IPS-11a (cell line): Measurements from ENCODE around the gene ENAH.
"Not testable (repeated sequence)": the region's sequence is repeated elsewhere in the genome, so short reads cannot be mapped to it uniquely, and the experiment has no call there.

Source experiments
- H3K4me3 ChIP-seq: one replicate; pipeline ENCODE4 v1.5.1; 2013; ENCODE audit warnings: low read depth, low read length, control low read depth

Gene ENAH

DNA sequence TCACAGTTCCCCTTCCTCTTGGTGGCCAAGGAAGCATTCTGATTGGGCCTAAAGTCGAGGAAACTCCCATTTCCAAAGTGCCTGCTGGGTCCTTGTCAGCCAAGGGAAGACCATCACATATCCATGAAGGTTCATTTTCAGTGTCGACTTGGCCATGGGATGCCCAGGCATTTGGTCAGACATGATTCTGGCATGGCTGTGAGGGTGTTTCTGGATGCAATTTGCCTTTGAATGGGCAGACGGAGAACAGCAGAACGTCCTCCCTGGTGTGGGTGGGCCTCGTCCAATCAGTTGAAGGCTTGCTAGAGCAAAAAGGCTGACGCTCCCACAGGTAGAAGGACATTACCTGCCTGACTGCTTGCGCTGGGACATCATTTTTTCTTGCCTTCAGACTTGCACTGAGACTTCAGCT lies 176.8 kb downstream of the ENAH start:
- no peak overlapping the region for H3K4me3 ChIP-seq

DNA sequence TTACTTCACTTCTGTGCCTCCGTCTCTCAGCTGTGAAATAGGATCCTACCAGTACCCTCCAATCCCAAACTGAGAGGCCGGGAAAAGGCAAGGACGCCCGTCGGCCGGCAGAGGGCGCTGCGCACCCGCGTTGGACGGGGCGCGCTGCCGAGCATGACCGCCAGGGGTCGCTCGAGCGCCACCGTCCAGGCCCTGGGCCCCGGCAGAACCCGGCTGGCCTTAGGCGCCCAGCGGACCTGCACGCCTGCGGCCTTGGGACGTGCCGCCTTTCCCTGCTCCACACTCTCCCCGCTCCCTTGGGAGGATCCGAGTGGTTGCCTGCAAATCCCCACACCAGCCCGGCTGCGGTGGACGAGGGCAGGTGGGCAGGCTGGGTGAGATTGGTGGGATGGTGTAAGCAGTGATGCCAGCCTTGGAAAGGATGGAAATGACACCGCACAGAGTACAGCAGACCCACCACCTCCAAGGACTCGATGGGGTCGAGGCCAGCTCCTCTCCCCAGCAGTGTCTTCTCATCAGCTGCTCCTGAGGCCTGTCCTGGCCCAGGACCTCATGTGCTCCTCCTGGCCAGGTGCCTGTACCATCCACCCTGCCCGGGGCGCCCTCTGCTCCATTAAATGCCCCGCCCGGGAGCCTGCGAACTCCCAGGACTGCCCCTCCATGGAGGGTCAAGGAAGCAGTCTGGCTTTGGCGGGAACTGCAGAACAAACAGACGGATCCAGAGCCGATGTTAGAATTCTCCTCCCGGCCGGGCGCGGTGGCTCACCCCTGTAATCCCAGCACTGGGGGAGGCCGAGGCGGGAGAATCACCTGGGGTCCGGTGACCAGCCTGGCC lies 177.7 kb downstream of the ENAH start:
- no peak overlapping the region for H3K4me3 ChIP-seq

DNA sequence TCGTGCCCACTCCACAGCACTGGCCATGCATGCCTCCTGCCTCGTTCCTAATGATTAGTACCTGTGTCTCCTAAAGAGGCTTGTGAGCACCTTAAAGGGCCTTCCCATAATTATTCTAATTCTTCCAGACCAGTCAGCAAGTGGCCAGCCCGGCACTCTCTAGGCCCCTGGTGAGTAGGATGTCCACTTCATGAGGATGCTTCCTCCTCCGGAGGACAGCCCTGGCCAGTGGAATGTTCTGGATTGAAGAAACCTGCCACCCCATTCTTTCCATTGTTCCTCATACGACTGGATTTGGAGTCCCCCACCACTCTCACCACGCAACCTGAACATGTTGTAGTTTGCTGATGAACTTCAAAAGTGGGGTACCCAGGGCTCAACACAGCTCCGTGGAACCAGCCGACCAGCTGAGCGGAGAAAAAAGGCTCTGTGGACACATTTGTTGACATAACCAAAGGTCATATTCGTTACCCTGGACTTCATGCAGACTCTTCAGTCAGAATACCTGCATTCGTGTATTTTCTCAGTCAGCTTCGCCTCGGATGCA lies 178.4 kb downstream of the ENAH start:
- H3K4me3 ChIP-seq = no peak overlapping the region

DNA sequence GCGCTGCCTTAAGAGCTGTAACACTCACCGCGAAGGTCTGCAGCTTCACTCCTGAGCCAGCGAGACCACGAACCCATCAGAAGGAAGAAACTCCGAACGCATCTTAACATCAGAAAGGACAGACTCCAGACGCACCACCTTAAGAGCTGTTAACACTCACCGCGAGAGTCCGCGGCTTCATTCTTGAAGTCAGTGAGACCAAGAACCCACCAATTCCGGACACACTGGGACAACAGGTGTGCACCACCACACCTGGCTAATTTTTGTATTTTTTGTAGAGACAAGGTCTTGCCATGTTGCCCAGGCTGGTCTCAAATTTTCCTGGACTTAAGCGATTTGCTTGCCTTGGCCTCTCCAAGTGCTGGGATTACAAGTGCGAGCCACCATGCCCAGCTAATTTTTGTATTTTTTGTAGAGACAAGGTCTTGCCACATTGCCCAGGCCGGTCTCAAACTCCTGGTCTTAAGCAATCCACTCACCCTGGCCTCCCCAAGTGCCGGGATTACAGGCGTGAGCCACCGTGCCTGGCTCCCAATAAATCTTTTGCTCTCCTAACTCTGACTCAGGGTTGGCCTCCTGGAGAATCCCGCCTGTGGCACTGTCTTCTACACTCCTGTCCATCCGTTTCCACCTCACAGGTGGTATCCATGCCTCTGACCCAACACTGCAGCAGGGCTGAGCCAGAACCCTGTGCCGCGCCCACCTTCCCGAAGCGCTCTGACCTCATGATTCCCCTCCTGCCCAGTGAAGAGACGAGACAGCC lies 179.1 kb downstream of the ENAH start:
- not testable (repeated sequence) for H3K4me3 ChIP-seq

DNA sequence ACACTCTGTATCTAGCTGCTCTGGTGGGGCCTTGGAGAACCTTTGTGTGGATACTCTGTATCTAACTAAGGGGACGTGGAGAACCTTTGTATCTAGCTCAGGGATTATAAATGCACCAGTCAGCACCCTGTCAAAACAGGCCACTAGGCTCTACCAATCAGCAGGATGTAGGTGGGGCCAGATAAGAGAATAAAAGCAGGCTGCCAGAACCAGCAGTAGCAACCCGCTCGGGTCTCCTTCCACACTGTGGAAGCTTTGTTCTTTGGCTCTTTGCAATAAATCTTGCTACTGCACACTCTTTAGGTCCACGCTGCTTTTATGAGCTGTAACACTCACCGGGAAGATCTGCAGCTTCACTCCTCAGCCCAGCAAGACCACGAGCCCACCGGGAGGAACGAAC lies 179.7 kb downstream of the ENAH start:
- H3K4me3 ChIP-seq = not testable (repeated sequence)

DNA sequence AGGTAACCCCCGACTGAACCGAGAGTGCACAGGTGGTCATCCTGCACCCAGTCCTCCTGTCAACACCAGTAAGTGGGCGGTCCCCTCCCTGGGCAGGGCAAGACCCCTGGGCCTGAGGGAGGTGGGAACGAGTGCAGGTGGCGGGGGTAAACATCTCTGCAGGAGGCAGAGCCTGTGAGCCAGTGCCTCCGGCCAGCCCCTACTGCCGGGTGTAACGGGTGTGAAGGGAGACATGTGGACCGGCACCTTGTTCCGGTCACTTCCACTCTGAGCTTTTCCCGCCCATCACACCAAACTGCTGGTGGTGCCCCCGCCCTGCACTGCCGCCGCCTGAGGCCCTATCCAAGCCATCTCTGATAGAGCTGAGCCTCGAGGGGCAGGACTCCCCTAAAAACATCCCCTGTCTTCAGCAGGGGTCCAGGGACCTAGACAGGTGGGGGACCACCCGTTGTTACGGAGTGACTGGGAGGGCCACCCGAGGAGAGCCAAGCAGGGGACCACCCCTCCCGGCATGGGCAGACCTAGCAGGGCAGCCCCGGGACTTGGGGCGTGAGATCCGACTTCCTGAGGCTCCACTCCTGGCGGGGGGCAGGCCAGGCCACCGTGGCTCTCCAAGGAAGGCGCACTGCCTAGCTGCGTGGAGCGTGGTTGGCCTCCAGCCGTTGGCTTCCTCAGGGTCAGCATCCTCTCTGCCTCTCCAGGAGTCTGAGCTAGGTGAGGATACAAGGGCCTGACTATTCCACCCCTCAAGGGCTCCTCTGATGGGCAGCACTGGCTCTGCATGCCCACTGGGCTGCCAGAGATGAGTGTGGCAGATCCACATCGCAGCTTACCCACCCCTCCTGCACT lies 181.2 kb downstream of the ENAH start:
- no peak overlapping the region for H3K4me3 ChIP-seq

DNA sequence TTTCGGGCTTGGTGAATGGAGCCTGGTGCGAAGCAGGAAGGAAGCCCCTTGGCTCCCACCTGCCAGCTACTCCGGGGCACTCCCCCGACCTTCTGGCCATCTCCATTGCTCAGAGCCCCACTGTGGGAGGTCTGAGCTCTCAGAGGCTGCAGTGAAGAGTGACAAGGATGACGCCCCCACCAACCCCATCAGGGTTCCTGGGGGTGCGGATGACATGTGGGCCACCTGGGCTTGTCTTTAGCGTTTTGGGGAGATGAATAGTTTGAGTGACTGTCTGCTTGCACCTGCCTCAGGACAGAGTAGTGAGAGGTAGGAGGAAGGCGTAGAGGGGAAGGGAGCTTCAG lies 181.8 kb downstream of the ENAH start:
- H3K4me3 ChIP-seq = no peak overlapping the region

DNA sequence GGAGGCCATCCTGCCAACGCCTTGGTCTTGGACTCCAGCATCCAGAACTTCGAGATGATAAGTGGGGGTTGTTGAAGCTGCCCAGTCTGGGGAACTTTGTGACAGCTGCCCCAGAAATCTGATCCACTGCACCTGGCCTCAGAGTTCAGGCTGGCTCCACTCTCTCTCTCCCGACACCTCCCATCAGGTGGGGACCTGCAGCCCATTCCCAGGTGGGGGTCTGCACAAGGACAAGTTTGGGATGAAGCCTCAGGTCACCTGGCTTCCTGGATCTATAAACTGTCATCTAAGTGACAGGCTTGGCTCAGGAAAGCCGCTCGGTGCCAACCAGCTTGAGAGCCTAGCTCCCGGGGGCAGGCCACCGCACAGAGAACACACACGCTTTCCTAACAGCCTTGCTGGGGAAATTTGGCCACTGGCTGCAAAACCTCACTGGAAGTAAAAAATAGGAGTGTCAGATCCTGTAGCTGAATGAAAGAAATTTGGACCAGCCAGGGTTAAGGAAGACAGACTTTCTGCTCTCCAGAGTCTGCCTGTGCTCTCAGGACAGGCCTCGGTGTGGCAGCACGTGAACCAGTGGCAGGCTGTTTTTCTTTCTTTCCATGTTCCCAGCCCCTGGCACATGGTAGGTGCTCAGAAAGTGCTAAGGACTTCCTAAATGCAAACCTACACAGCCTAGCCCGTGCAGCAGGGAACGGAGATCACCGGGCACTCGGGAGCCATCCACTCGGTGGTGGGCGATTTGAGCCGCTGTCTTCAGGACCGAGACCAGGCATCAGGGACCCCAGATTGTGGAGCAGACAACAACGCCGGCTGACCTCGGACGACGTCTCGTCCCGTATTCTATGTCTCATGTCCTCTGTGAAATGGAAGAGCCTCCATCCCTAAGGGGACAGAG lies 182.5 kb downstream of the ENAH start:
- H3K4me3 ChIP-seq = no peak overlapping the region

DNA sequence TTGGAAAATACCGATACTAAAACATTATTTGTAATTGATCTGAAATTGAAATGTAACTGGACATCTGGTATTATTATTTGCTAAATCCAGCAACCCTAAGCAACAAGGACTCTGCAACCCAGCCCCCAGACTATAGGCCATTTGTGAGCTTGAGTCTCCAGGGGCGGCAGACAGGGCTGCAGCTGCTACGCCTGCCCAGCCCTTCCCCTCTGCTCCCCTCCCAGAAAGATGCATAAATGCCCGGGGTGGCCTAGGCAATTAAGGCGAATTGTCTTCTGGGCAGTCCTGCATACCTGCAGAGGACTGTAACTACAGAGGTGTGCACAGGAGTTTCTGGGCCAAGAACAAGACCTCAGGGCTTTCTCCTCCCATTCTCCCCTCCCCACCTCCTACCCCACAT lies 183.9 kb downstream of the ENAH start:
- H3K4me3 ChIP-seq = no peak overlapping the region

DNA sequence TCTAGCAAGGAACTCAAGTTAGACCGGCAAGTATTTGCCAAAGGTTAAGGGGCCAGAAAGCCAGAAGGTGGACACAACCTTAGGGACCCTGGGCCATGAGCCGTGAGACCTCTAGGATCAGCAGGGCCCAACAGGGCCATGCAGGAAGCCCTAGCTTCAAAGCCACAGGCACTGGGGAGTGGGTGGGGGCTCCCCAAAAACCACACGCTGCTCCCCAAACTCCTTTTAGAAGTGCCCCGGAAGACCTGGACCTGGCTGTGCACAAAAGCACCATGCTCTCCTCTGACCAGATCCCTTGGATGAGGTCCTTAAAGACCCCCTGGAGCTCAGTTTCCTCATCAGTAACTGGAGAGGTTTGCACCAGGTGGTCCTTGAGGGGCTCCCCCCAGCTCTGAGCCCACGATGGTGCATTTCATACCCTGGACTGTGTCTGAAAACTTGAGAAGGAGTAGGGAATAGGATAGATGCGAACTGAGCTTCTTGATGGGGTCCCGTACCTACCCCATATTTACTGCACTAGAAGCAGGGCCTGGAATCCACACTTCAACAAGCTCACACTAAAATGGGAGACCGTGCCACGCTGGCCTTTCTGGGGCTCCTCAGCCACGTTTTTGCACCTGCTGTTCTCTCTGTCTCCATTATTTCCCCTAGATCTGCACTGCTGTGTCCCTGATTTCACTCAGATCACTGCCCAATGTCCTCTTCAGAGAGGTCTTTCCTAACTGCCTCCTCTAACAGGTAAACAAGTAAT lies 184.5 kb downstream of the ENAH start:
- H3K4me3 ChIP-seq = no peak overlapping the region

DNA sequence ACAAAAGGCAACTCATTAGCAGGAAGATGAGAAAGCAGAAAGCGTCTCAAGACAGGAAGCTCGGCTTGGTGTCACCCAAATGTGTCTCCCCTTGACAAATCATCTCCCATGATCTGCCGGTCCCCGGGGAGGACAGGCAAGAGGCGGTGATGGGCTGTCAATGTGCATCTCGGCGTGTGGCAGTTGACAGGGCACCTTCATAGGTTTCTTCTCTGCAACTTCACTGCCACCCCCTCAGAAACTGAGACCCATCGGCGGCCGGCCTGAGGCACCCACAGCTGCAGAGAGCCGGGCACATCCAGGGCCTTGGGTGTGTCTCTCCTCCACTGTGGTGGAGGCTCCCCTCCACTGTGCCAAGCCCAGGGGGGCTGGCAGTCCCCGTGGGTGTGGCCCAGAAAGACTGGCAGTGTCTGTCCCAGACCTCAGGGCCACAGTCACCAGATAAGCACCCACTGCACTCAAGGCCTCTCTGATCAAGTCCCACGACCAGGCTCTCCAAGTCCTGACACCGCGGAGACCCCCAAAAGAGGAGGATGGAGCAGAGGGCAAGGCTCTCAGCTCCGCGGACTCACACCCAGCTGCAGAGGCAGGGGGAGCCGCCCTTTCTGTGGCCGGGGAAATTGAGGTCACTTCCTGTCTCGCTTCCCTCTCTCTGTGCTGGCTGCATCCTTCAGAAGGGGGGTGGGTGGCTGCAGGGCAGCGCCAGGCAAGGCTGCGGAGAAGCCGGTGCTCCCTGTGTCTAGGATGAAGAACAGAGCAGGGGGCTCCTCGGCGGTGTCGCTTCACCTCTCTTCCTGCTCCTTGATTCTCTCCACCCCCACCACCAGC lies 185.5 kb downstream of the ENAH start:
- H3K4me3 ChIP-seq = no peak overlapping the region

DNA sequence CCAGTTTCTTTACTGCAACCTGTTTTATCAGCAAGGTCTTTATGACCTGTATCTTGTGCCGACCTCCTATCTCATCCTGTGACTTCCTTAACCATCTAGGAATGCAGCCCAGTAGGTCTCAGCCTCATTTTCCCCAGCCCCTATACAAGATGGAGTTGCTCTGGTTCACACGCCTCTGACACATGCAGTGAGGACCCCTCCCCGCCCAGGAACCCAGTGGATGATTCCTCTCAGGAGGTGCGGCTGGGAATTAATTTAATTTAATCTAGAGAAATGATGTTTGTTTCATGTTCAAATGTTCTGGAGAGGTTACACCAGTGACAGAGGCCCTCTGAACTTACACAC lies 186.1 kb downstream of the ENAH start:
- no peak overlapping the region for H3K4me3 ChIP-seq

DNA sequence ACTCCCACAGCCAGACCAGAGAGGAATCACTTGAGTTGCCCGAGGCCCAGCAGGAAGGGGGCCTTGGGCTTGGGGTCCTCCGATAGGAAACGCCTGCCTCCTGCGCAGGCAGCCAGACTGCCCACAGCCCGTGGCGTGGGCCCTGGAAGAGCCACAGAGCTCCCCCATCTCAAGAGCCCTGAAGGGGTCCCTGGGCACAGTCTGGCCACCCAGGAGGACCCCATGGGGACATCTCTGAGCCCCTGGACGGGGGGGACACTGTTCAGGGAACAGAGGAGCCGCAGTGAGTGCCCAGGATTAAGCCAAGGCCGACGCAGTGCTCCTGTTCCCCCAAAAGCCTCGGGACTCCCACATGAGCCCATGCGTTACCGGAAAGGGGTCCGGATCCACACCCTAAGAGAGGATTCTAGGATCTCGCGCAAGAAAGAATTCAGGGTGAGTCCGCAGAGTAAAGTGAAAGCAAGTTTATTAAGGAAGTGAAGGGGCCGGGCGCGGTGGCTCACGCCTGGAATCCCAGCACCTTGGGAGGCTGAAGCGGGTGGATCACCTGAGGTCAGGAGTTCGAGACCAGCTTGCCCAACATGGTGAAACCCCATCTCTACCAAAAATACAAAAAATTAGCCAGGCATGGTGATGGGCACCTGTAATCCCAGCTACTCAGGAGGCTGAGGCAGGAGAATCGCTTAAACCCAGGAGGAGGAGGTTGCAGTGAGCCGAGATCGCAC lies 187.0 kb downstream of the ENAH start:
- H3K4me3 ChIP-seq = no peak overlapping the region

DNA sequence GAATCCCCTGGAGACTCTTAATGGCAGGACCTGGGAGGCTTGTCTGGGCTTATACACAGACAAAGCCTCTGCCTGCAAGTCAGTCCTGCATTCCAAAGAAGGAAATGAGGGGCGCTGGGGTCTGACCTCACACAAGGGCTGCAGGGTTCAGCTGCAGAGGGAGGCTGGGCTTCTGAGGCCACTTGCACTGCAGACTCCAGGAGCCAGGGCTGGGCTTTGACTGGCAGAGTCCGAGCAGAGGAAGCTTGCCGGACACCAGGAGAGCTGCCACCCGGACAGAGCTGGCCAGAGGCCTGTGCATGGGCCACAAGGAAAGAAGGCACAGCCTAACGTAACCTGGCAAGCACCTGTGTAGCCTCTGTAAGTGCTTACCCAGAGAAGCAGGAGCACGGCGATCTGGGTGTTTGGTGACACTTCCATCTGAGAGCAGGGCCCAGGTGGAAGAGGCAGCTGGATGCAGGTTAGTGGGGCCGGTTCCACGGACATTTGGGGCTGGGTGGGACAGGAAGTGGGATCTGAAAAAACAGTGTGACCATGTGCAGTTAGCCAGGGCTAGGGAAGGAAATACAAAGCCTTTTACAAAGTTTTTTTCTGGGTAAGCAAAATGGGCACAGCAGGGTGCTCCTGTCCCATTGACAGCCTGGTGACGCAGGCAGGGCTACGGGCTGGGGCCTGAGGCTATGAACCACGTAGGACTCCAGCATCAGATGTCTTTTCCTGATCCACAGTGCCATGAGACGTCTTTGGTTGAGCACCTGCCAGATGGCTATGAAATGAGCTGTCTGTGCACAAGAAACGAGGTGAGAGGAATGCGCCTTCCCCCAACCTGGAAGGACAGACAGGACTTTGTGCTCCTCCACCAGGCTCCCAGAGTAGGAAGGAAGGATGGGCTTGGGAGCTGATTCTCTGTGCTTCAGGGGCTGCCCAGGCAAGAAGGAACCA lies 187.8 kb downstream of the ENAH start:
- H3K4me3 ChIP-seq = no peak overlapping the region

DNA sequence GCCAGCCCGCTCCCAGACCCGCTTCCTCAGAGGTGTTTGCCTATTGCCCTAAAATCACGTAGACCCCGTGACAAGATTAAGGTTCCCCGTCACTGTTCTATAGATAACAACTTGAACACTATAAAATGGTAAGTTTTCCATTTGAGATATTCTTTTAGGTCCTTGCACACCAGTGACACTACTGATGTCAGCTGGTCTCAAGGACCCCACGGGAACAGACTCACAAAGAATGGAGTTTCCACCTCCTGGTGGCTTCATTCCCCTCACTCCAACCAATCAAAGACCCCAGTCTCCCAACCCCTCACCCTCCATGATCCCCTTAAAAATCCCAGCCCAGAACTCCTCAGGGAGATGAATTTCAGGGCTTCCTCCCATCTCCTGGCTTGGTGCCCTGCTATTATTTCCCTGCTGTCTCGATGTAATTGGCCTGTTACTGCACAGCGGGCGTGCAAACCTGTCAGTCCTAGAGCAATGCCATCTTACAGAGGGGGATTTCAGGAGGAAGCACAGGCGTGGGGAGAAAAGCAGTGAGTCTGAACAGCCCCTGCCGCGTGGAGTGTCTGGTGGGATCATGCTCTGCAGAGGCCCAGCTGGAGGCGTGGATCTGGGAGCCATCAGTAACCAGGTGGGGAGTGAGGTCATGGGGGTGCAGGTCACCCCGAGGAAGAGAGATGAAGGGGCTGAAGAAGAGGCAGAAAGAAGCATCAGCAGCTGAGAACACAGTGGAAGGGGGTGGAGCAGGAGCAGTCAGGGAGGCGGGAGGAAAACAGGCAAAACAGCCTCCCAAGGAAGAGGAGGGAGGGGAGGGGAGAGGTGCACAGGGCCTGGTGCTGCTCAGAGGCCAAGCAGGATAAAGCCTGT lies 190.0 kb downstream of the ENAH start:
- H3K4me3 ChIP-seq = no peak overlapping the region

DNA sequence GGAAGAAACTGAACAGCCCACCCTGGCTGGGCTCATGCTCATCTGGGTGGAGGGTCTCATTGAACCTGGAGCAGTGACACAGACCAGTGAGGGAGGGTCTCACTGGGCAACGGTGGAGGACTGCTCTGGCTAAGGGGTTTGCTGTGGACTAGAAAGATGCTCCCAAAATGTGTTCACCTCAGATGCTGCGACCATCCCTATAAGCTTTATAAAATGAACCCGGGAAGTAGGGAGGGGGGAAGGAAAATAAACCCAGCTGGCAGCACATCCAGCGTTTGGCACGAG lies 190.6 kb downstream of the ENAH start:
- no peak overlapping the region for H3K4me3 ChIP-seq
